Pulmonary artery endothelial cell (primary cell): ENCODE data around the gene SHISA4. TPM values are rescaled to one million over a fixed set of nuclear protein-coding genes. Genes with fewer than 3 reads are reported as not detected.

Experiments
- DNase-seq: peaks from one replicate; pipeline ENCODE4 v3.0.0-alpha.2; 2011; ENCODE audit warnings: low read depth, low spot score
- total RNA-seq: library from RNA; depleted of rRNA; stranded (reverse); fragments of >200 nt; gene quantifications from 2 replicates; pipeline ENCODE4 v1.2.3, GENCODE V29; 2014

SHISA4 gene
- total RNA-seq, 1 donor from 2014 or later = 10.1 TPM

DNA sequence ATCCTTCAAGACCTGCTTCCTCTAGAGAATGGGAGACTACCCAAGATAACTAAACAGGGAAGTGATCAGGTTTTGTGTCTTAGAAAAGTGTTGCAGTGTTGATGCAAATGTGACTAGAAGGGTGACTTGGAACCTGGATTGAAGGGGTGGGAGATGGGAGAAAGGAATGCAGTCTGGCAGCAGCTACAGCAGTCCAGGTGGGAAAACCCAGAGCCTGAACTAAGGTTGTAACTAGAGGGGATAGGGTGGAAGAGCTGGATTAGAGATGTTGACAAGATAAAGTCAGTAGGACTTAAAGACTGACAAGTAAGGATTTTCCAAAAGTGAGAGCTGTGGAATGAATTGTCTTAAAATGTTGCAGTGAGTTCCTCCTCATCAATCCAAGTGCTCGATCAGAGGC, 7.1 kb upstream of the SHISA4 start:
- no peak for DNase-seq

DNA sequence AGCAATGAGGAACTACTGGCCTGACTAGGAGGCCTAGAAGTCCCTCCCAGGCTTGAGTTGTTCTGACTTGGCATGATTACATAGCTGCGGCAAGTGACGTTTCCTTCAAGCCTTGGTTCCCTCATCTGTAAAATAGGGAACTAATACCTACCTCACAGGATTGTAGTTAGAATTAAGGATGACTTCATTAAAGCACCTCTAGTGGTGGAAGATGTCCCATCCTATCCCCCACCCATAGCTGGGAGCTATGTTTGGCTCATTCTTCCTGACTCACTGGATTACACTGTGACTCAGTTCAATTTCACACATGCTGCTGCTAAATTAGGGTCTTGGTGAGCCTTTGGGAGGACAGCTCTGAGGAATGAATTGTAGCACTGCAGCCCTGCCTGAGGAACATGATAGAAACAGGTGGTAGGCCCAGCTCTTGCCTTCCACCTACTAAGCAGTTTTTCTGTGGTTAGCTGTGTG, 6.0 kb upstream of the SHISA4 start:
- no peak for DNase-seq

DNA sequence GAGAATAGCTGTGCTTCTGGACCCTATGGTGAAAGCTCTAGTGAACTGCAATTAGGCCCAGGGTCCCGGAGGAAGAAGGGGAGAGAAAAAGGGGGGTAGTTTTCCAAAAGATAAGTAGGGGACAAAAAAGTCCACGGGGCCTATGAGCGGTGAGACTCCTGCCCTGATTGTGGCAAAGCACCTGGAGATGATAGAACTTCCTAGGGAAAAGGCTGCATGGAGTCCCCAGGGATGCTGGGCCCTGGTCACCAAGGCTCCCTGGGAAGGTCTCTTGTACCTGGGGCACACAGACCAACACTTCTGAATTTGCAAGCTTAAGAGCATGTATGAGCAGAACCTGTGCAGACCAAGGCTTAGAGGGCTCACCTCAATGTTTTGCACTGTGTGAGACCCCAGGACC, 5.4 kb upstream of the SHISA4 start:
- no peak for DNase-seq

DNA sequence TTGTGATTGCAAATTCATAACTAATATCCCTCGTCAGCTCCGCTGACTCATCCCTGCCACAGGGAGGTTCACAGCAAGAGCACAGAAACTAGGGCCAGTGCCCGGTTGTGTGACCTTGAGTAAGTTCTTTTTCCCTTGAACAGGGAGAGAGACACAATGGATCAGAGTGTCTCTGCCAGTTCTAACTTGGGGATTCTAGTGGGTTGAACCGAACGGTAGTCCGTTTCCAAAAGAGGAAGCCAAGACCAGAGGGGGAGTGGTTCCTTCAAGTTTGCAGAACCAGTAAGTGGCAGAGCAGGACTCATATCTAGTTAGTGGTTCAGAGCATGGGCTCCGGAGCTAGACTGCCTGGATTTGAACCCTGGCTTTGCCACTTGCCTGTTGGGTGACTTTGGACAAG, 4.9 kb upstream of the SHISA4 start:
- no peak for DNase-seq

DNA sequence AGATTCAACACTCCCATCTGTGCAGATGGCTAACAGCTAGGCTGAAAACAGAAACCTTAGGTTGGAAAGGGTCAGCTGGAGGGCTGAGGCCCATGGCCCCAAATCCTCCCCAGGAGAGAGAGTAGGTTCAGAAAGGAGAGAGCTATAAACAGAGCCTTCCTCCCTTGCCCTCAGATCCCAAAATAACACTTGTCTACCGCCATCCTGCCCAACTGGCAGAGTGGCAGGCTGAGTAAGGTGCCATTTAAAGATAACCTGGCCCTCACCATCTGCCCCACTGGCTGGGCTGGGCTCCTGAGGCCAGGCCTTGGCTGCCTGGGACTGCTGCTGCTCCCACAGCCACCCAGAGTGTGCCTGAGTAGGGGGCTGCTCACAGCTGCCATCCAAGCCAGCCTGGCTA, 4.3 kb upstream of the SHISA4 start:
- no peak for DNase-seq

DNA sequence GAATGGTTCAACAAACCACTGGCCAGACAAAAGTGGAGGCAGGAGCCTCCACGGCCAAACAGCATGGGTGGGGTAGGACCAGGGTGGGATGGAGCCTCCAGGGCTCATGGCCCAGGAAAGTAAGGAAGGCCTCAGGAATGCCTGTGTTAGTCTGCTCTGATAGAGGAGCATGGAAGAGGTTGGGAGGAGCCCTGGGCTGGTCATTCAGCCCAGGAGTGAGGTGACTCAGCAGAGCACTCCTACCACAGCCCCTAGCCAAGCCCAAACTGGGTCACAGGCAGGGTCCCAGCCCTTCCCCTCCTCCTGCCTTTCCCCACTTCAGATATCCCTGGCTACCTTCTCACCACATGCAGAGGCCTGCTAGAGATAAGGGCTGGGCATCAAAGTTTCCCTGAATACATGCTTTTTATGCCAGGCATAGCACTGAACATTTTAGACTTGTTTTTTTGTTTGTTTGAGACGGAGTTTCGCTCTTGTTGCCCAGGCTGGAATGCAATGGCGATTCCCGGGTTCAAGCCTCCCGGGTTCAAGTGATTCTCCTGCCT, 3.1 kb upstream of the SHISA4 start:
- no peak for DNase-seq

DNA sequence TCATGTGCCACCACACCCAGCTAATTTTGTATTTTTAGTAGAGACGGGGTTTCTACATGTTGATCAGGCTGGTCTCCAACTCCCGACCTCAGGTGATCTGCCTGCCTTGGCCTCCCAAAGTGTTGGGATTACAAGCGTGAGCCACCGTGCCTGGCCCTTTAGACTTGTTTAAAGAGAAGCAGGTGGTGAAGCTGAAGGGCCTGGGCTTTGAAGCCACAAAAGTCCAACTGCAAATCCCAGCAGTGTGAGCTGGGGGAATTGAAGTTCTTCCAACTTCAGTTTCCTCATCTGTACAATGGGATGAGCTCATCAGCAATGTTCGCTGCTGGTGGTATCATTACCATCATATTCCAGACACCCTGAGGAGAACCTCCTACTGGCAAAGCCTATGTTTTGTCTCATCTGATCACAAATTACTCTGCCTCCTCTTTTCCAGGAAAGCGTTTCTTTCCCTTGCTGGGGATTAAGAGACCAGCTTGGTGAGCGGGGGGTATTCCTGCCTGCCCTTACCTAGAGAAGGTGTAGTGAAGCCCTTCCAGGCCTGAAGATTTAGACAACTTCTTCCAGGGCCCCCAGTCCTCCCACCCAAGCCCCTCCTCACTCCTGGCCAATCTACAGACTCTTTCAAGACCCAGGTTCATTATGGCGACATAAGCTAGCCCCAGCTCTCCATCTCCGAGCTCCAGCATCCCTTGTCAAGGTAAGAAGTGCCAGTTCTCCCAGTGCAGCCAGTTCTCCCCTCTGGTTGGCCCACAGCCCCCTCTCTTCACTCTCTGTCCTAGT, 2.4 kb upstream of the SHISA4 start:
- no peak for DNase-seq

DNA sequence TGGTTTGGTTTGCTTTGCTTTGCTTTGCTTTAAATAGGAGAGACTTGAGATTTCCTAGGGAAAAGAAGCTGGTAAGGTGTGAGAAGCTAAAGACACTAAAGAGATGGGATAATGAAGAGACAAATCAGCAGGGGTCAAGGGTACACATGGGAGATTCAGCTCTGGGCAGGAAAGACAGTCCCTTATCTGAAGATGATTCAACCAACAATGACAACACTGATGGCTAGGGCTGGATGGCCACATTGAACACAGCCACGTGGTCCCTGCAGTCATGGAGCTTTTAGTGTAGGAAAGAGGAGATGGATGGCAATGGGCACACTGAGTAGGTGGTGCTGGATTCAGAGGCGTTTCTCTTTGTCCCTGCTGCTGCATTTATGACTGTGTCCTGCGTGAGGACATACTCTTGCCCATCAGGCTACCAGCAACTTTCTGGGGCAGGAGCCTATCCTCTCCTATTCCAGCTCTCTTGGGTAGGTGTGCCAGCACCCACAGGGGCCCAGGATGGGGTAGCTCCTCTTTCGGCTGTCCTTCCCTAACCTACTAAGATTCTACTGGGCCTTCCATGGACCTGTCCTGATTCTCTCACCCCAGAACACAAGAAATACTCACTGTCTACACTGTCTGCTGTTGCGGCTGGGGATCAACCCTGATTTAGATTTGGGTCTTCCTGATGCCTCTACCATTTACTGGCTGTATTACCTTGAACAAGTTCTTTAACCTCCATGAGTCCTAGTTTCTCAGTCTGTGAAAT, 1.4 kb upstream of the SHISA4 start:
- DNase-seq = no peak

DNA sequence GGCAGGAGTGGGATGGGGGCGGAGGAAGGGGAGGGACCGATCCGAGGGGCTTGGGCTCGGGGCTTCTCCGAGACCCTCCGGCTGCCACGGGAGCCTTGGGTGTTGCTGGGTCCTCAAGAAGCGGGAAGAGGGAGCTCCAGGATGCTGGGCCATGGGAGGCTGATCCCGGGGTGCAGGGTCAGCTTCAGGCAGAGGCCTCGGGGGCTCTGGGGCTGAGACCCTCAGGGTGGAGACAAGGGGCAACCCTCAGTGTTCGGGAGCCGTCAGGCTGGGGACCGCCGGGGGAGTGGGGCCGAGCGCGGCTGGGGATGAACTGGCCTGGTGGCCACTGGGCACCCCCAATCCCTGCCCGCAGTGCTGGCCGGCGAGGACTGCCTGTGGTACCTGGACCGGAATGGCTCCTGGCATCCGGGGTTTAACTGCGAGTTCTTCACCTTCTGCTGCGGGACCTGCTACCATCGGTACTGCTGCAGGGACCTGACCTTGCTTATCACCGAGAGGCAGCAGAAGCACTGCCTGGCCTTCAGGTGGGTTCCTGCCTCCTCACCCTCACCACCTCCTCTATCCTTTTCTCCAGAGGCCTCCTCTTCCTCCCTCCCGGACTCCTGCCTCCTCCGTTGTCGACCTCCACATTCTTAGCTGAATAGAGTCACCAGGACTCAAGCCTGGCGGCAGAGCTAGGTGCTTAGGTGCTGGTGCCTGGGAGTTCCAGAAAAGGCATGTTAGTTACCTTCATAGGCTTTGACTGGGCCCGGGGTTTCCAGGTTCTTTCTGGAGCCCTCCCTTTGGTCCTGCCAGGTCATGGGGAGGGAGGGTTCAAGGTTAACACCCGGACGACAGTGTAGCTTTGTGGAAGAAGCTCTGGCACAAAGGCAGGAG, 631 bp downstream of the SHISA4 start:
- no peak for DNase-seq

DNA sequence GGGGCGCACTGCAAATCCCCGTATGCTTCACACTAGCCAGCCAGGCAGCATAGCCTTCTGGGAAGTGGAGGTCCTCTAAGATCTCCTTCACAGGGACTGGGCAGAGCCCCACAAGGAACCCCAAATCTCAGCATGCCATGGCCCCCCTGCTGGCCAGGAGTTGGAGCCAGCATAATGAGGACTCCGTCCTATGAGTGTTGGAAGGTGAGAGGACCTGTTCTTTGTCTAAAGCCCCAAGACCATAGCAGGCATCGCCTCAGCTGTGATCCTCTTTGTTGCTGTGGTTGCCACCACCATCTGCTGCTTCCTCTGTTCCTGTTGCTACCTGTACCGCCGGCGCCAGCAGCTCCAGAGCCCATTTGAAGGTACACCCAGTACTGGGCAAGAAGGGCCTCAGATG, 1.5 kb downstream of the SHISA4 start:
- DNase-seq = no peak

DNA sequence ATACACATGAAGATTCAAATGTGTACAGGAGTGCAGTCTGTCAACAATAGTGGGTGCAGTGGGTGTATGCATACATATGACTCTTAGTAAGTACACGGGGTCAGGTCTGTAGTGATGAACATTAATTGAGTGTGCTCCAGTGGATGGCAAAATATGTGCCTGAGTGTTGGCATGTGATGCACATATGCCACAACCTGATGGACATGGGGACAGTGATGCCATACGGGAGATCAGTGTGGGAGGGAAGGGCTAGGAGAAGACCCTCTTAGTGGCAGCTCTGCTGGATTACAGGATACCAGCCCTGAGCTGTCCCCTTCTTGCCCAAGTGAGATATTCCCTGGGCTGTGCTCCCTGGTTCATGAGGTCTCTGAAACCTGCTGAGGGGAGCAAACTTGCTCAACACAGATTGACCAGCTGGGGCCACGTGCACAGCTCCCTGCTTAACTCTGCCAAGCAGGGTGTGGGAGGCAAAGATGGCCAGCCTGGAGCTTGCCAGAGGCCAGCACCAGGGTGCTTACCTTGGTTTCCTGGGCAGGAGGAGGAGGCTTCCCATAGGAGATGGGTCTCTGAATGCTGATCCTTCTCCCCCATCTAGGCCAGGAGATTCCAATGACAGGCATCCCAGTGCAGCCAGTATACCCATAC, 2.2 kb downstream of the SHISA4 start:
- no peak for DNase-seq

DNA sequence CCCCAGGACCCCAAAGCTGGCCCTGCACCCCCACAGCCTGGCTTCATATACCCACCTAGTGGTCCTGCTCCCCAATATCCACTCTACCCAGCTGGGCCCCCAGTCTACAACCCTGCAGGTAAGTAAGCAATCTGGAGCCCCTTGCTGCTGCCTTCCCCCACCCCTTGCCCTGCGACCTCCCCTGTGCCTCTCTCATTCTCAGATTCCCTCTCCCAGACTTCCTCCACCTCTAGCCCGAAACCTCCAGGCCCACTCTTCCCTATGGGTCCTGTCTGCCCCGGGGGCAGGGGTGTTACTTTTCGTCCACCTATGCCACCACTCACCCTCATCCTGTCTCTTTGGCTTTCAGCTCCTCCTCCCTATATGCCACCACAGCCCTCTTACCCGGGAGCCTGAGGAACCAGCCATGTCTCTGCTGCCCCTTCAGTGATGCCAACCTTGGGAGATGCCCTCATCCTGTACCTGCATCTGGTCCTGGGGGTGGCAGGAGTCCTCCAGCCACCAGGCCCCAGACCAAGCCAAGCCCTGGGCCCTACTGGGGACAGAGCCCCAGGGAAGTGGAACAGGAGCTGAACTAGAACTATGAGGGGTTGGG, 2.9 kb downstream of the SHISA4 start:
- DNase-seq = no peak

DNA sequence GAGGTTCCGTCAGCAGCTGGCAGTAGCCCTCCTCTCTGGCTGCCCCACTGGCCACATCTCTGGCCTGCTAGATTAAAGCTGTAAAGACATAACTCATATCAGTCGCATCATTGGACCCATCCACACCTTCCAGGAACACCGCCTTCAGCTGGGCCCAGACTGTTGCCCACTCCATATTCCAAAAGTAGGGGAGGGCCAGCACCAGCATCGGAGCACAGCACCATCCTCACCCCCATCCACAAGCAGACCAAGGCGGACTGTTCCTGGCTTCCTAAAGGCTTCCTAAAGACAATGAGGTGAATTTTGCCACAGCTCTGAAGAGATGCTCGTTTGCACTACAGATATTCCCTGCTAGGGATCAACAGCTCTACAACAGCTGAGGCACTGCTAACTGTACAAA, 3.5 kb downstream of the SHISA4 start:
- DNase-seq = no peak

DNA sequence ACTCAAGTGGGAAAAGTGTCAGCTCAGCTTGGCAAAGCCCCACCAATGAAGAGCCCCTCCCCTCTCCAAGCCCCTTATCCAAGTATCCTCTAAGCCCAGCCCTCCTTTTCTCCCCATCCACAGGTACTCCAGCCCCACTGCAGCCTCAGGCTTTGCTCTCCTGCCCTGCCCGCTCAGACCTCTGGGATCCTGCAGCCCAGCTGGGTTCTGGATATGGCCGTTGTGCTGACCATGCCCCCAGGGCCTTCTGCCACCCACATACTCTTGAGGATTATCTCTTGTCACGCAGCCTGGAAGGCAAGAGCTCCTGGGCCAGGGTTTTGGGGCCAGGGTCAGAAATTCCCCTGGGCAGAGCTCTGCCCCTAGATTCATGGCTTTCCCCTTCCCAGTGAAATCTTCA, 4.7 kb downstream of the SHISA4 start:
- no peak for DNase-seq

DNA sequence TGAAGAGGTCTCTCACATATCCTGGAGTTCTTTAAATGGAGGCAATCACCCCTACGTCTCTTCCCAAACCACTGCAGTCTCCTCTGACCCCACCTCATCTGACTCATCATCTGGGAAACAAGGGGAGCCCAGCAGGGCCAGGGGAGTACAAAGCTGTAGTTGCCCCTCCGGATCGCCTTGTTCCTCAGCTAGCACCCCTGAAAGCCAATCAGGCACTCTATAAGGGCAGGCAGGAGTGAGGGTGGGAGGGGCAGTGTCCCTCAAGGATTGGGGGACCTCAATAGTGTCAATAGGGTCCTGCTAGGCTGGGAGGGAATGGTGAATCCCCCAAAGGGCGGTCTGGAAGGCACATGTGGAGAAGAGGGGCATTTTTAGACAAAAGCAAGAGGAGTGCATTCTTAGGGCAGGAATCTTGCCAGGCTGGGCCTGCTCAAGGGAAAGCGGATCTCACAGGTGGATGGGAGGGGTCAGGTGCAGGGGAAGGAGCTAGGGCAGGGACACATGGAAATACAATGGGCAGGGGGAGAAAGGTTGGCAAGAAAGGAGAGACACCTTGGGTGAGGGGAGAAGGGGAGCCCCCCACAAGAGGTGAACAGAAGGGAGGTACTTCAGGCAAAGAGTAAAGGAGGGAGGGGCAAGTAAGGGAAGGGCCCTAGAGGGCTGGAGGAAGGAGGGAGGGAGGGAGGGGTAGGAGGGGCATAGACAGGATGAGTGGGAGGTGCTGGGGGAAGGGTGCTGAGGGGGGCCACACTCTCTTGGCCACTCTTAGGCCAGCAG, 5.8 kb downstream of the SHISA4 start:
- no peak for DNase-seq

DNA sequence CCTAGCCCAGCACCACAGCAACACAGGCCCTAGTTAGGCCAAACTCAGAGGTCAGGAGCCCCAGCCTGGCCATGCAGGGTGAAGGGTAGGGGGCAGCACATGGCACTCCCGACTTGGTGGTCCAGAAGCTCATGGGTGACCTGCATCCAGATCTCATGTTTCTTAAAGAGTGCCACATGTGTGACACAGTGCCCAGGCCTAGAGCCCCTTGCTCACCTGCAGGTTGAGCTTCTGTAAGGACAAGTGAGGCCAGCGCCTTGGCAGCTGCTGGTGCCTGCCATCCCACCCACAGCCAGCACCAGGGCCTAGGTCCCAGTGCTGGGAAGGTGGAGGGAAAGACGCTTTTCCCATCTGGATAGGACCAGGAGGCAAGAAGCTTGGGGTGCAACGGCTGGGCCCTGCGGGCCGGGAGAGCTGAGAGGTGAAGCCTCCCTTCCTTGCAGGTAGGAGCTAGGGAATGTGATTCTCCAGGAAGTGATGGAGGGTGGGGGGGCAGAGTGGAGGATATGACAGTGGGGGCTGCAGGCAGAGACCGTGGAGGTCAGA, 6.5 kb downstream of the SHISA4 start:
- DNase-seq = no peak

DNA sequence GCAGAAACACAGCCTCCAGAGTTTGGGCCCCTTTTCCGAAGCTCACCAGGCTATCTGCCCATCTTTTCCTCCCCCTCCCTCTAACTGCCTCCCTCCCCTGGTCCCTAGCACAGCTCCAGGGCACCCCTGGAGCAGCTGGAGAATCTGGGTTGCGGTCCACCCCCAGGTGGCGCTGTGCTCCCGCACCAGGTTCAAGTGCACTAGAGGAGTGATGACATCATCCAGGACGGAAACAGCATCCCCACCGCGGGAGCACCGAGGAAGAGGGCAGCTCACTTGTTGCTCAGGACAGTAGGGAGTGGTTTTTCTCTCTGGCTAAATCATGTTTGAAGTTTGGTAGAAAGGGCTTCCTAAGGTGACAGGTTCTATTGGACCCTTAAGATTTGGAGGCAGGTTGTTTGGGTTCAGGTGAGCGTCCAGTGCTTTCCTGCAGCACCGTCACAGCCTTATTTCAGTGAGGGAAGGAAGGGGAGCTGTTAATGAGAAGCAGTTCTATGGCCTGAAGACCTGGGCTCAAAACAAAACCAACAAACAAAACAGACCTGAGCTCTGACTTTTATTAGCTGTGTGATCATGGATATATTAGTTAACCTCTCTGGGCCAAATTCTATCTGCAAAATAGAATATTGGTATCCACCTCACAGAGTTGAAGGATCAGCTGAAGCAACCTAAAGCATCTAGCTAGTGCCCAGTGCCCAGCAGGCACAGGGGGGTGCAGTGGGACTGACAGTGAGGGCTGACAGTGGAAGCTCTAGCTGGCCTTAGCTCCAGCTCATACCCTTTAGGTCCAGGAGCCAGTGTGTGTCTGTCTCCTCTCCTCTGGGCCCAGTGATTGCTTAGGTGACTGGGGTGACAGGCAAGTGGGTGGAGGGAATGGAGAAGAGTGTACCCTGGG, 7.5 kb downstream of the SHISA4 start:
- peak; percentile 77 for DNase-seq

DNA sequence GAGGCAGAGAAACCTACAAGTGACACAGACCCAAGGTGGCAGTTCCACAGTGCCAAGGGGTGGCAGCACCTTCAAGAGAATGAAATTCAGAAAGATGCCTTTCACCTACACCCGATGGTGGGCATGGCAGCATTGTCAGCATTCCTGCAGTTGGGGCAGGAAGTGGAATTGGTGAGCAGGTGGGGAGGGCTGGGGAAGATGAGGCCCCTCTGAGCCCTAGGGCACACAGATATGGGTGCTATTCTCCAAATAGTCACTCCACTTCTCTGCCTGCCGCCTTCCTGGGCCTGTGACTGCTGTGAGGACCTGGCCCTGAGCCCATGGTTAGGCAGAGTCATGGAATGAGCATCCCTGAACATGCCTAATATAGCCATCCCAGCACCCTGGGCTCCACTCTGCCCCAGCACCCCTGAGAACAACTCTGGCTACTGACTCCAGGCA, 8.3 kb downstream of the SHISA4 start:
- DNase-seq = no peak
